Measurements from ENCODE around the gene GFER.

GFER gene

GRCh38 chr16:1974157-1975070 is 9.6 kb upstream of the GFER start:
- no peak for DNase-seq

DNA sequence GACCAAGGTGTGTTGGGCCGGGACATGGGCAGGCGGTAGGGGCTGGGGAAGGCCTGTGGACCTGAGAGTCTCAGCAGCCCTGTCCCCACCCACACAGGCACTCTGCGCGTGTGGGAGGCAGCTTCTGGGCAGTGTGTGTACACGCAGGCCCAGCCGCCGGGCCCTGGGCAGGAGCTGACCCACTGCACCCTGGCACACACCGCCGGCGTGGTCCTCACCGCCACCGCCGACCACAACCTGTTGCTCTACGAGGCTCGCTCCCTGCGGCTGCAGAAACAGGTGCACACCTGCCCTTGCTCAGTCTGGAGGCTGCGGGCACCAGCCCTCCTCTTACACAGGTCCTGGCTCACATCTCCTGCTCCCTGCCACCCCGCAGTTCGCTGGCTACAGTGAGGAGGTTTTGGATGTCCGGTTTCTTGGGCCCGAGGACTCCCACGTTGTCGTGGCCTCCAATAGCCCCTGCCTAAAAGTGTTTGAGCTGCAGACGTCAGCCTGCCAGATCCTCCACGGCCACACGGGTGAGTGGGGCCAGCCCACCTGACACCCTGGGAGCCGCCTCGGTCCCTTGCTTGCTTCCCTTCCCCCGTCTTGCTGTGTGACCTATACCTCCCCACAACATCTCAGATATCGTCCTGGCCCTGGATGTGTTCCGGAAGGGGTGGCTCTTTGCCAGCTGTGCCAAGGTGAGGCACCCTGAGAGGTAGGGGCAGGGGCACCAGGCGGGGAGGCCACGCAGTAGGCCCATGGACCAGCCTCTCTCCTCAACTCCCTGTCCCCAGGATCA is 8.4 kb upstream of the GFER start:
- no peak for DNase-seq

DNA sequence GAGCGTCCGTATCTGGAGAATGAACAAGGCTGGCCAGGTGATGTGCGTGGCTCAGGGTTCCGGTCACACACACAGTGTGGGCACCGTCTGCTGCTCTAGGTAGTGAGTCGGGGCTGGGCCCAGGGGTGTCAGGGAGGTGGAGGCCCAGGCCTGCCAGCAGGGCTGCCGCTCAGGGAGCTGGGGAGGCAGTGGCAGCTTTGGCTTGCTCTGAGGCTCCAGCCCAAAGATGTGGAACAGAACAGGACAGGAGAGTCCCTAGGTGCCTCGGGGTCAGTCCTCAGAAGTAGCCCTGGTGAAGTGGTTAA is 7.8 kb upstream of the GFER start:
- DNase-seq = no peak

- no peak for DNase-seq
Observed at GRCh38 chr16:1976951-1977874, 6.8 kb upstream of the GFER start.

DNA sequence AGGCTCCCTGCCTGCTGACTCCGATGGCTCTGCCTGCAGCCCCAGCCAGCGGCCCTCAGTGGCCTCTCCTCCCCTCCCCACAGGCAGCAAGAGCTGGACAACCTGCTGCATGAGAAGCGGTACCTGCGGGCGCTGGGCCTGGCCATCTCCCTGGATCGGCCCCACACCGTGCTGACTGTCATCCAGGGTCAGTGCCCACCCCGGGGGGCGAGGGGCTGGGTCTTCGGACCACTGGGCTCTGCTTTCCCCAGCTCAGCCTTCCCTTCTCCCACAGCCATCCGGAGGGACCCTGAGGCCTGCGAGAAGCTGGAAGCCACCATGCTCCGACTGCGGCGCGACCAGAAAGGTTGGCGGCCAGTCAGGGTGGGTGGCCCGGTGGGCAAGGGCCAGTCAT is 6.1 kb upstream of the GFER start:
- no peak for DNase-seq

- no peak for DNase-seq
Observed at GRCh38 chr16:1978476-1979120, 5.4 kb upstream of the GFER start.

DNA sequence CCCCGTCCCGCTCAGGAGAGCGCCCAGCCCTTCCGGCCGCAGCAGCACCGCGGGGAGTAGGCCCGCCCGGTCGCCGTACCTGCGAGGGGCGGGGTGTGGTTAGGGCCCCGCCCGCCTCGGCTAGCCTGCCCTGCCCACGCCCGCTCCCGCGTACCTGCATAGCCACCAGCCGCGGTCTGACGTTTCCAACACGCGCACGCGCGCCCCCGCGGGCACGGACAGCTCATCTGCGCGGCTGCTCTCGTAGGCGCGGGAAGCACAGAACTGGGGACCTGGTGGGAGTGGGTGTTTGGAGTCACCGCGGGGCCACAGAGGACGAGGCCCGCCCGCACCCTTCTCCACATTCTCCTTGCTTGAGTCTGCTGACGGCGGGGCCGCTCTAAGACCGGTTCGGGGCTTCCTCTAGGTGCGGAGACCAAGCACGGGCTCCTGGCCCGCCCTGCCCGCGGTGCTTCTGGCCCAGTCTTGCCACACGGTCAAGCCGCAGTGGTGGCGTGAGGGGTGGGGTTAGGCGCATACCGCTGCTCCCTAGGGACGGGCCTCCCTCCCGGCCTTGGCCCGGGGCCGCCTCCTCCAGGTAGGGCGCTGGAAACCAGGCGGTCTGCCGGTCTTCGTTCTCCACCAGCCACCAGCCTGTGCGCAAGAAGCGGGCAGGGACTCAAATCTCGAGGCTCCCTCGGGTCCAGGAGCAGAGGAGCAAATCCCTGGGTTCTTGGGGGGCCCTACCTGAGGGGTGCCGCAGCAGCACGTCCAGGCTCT is 4.5 kb upstream of the GFER start:
- peak in 1 of 14 donors; percentile 83 for DNase-seq

DNA sequence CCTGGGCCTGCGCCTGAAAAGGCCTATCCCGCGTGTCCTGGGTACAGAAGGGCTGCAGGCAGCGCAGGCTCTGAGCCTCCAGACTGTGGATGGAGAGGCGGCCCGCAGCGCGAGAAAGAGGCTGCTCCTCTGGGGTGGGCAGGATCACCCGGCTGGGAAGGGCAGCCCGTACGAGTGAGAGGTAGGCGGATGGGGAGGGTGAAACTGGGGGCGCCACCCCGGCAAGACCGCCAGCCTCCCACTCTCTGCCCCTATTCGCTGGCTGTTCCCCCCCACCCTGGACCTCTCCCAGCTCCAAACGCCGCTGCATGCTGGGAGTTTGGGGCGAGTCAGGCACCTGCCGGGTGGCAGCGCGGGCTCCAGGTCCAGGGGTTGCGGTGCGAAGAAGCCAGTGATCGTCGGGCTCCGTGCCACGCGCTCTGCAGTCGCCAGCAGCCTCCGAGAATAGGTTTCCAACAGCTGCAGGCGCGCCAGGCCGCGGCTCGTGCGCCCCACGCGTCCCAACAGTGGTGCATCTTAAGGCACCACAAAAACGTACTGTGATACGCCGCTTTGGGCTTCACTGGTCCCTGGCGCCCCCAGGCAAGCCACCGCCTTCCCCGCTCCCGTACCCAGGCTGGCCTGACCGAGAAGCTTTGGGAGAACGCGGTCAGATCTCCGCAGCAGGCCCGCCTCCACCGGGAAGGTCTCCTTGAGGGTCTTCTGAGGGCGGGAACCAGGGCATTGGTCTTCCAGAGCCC is 3.8 kb upstream of the GFER start:
- peak in 1 of 14 donors; percentile 65 for DNase-seq

DNA sequence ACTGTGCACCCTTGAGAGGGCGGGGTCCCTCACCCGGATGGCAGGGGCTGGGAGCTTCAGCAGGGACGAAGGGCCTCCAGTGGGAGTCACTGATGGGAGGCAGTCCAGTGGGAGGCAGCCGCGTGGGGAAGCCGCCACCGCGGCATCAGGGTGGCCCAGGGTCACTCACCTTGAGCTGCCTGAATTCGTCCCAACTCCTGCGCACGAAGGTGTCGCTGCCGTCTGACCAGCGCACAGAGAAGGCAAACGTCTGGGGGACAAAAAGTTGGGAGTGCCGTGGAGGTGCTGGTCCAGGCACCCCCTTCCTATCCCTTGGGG is 3.3 kb upstream of the GFER start:
- DNase-seq = no peak

- no peak for DNase-seq
Observed at GRCh38 chr16:1981398-1981836, 2.6 kb upstream of the GFER start, which contains the start of gene NOXO1. NOXO1 (minus strand) TSS chr16:1981469; CDS start chr16:1981179, 290 bp downstream.

DNA sequence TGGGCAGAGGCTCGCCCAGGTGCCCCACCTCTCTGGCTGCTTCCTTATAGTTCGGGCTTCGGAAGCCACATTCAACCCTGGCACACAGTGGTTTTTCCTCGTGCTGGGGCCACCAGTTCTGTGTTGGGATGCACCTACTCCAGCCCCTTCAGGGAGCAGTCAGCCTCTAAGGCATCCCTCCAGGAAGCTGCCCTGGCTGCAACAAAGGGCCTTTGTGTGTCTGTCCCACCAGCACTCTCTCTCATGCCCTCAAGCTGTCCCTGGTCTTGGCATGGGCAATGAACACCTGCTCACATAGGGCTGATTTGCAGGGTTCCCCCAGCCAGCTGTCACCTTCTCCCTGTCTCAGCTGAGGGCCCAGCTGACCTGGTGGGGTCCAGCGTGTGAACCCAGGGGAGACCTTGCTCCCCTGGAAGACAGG is 2.0 kb upstream of the GFER start:
- DNase-seq = peak in 6 of 14 donors; percentile 5 to 39 (median 14)

DNA sequence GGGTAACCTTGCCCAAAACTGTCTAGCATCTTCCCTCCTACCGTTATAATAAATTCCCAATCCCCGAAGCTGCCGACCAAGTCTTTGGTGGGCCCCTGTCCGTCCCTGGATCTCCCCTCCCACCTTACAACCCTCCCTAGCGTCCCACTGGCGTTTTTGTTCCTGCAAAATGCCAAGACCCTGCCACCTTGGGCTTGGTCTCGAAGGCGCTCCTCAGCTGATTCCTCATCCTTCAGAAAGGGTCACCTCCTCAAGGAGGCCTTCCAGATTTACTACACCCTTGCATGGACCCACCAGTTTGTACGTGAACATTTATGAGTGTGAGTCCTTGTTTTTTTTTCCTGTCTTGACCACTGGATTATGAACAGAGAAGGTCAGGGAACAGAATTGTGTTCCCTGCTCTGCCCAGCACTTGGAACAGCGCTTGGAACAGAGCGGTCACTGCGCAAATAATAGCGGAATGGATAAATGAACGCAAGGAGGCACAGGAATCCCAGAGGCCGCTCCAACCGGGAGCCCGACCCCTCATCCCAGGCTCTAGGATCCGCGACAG is 926 bp upstream of the GFER start:
- no peak for DNase-seq

GRCh38 chr16:1984347-1985225 is 593 bp downstream of the GFER start:
- DNase-seq = peak in 3 of 14 donors; percentile 21 to 58 (median 37)

DNA sequence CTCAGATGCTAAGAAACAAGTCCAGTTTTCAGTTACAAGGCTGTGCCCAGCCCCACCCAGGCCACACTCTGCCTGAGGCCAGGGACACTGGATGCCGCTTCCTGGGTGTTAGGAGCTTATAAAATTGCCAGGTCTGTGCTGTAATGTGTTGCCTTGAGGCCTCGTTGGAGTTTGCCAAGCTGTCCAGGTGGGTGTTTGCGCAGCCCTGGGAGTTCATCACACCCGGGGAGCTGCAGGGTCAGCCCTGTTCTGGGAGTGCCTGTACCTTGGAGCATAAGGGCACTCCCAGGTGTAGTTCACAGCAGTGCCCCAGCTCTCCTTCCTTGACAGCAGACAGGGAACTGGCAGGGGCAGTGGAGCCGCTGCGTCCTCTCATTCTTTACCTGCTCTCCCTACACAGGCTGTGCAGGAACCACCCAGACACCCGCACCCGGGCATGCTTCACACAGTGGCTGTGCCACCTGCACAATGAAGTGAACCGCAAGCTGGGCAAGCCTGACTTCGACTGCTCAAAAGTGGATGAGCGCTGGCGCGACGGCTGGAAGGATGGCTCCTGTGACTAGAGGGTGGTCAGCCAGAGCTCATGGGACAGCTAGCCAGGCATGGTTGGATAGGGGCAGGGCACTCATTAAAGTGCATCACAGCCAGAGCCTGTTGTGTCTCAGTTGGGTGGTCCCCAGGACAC is 1.6 kb downstream of the GFER start:
- no peak for DNase-seq

- DNase-seq = no peak
Observed at GRCh38 chr16:1987198-1987597, 3.2 kb downstream of the GFER start.

GRCh38 chr16:1989209-1990100 is 5.5 kb downstream of the GFER start, which contains the start of gene SYNGR3:
SYNGR3 (plus strand) TSS chr16:1989970; CDS start chr16:1990103, 133 bp downstream.
- DNase-seq = no peak

DNA sequence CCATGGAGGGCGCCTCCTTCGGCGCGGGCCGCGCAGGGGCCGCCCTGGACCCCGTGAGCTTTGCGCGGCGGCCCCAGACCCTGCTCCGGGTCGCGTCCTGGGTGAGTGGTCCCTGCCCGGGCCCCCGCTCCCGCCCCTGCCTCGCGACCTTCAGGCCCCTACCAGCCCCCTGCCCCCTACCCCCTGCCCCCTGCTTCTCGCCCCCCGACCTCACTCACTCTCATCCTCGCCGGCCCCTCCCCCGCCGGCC is 6.0 kb downstream of the GFER start:
- no peak for DNase-seq
